Thyroid gland (tissue), 4 donors: ENCODE results near the gene LHFPL2. TPM values are rescaled to one million over a fixed set of nuclear protein-coding genes. Genes with fewer than 3 reads are reported as not detected.

Source experiments
- DNase-seq, 2 donors: peaks; one replicate each; pipeline ENCODE4 v3.0.0-alpha.2; 2019
- H3K27ac ChIP-seq, 3 donors: fragments of 200-600 bp; sonication (generic); 1 replicate in 2 of 3; 2 replicates in 1 of 3; pipeline ENCODE4 v1.5.1; 2016 to 2019; ENCODE audit warnings: mild to moderate bottlenecking in 1 of 3, moderate library complexity in 1 of 3
- H3K27me3 ChIP-seq: fragments of 200-600 bp; sonication (generic); one replicate; pipeline ENCODE4 v1.5.1; 2019
- H3K36me3 ChIP-seq, 2 donors: fragments of 200-600 bp; sonication (generic); one replicate each; pipeline ENCODE4 v1.5.1; 2016 to 2019
- H3K4me1 ChIP-seq, 2 donors: fragments of 200-600 bp; sonication (generic); one replicate each; pipeline ENCODE4 v1.5.1; 2017 to 2019
- H3K4me3 ChIP-seq, 3 donors: fragments of 200-600 bp; sonication (generic); replicated peaks in 1 of 3; 1 replicate in 2 of 3; 2 replicates in 1 of 3; pipeline ENCODE4 v1.5.1; 2016; ENCODE audit warnings: mild to moderate bottlenecking in 1 of 3
- H3K9me3 ChIP-seq: fragments of 200-600 bp; sonication (generic); one replicate; pipeline ENCODE4 v1.5.1; 2017
- CTCF ChIP-seq, 6 experiments: fragments of 200-600 bp in 3 of 6; fragments of 450-650 bp in 3 of 6; sonication (generic) in 3 of 6; IDR thresholded peaks; one replicate each; pipeline ENCODE4 v1.5.1; 2016 to 2019; ENCODE audit warnings: antibody characterized with exemption in 6 of 6, mild to moderate bottlenecking in 2 of 6, inconsistent platforms in 1 of 6, moderate library complexity in 1 of 6
- POLR2A ChIP-seq, 2 donors: fragments of 450-650 bp; IDR thresholded peaks; one replicate each; pipeline ENCODE4 v1.6.1; 2017; ENCODE audit warnings: antibody characterized with exemption in 2 of 2, mild to moderate bottlenecking in 2 of 2, moderate library complexity in 1 of 2
- WGBS, 2 donors: methylation state at CpG; one replicate each; pipeline ENCODE4 v1.1.5; 2017; 5-methylcytosine and 5-hydroxymethylcytosine counted together
- intact Hi-C: fragments of 100-400 bp; cut with DNase I; formaldehyde crosslinking; loops from one replicate; pipeline ENCODE4 v1.15.1; 2023
- total RNA-seq, 4 donors: library from RNA; depleted of rRNA; stranded (reverse); fragments of >200 nt; gene quantifications; one replicate each; pipeline ENCODE4 v1.2.3, GENCODE V29; 2016

The LHFPL2 gene
- total RNA-seq, 4 donors from 2014 or later, result 17.6 to 25.7 (median 23.7) TPM

- no peaks in the 10 kb centered on the region for H3K27me3 ChIP-seq
- no peak overlapping the region for H3K27ac ChIP-seq
- H3K9me3 ChIP-seq, result no peaks in the 10 kb centered on the region
- WGBS, 2 donors, result 96 to 100% methylated on average over 1 of the region's 1 CpG
- TF ChIP-seq CTCF (IDR thresholded peaks at IDR 0.05) (no peak), POLR2A (IDR thresholded peaks at IDR 0.05) (no peak)
- peaks cover 29 to 66% of the 10 kb centered on the region in 2 donors for H3K4me1 ChIP-seq
- no peak overlapping the region for H3K4me3 ChIP-seq
- H3K36me3 ChIP-seq, result no peaks in the 10 kb centered on the region
- no peak for DNase-seq
- intact Hi-C loops, result no loop called here
Observed at GRCh38 chr5:78642701-78643100, 5.9 kb downstream of the LHFPL2 start.

GRCh38 chr5:78640662-78641474, 7.7 kb downstream of the LHFPL2 start:
- 89 to 95% methylated on average over 3 of the region's 3 CpGs for WGBS, 2 donors
- H3K36me3 ChIP-seq, result no peaks in the 10 kb centered on the region
- peaks cover 29 to 61% of the 10 kb centered on the region in 2 donors for H3K4me1 ChIP-seq
- no peak for DNase-seq
- intact Hi-C loops, result no loop called here
- no peak overlapping the region for H3K4me3 ChIP-seq
- H3K9me3 ChIP-seq, result no peaks in the 10 kb centered on the region
- TF ChIP-seq POLR2A (IDR thresholded peaks at IDR 0.05) (no peak), CTCF (IDR thresholded peaks at IDR 0.05) (no peak)
- no peak overlapping the region for H3K27ac ChIP-seq
- H3K27me3 ChIP-seq, result no peaks in the 10 kb centered on the region

- Histone ChIP-seq H3K27ac (peak overlapping the region; percentile 21 to 34 (median 26)), H3K4me1 (peaks cover 28 to 53% of the 10 kb centered on the region in 2 donors), H3K36me3 (no peaks in the 10 kb centered on the region), H3K27me3 (no peaks in the 10 kb centered on the region), H3K9me3 (no peaks in the 10 kb centered on the region), H3K4me3 (no peak overlapping the region)
- TF ChIP-seq CTCF (IDR thresholded peaks at IDR 0.05) (no peak), POLR2A (IDR thresholded peaks at IDR 0.05) (no peak)
- WGBS, 2 donors, result 33 to 40% methylated on average over 2 of the region's 2 CpGs
- no peak for DNase-seq
- intact Hi-C loops, result no loop called here
Observed at GRCh38 chr5:78639791-78640190, 8.8 kb downstream of the LHFPL2 start.

- Histone ChIP-seq H3K4me3 (no peak overlapping the region), H3K9me3 (no peaks in the 10 kb centered on the region), H3K36me3 (no peaks in the 10 kb centered on the region), H3K27me3 (no peaks in the 10 kb centered on the region), H3K27ac (peak overlapping the region; percentile 34 to 69 (median 50)), H3K4me1 (peaks cover 25 to 54% of the 10 kb centered on the region in 2 donors)
- no peak for DNase-seq
- intact Hi-C loops, result no loop called here
- 72 to 80% methylated on average over 4 of the region's 4 CpGs for WGBS, 2 donors
- no peak for TF ChIP-seq POLR2A (IDR thresholded peaks at IDR 0.05)
- no peak for TF ChIP-seq CTCF (IDR thresholded peaks at IDR 0.05)
Observed at GRCh38 chr5:78638973-78639669, 9.5 kb downstream of the LHFPL2 start.

GRCh38 chr5:78638423-78638822, 10.1 kb downstream of the LHFPL2 start:
- Histone ChIP-seq H3K4me3 (no peak overlapping the region), H3K9me3 (no peaks in the 10 kb centered on the region), H3K4me1 (peaks cover 25 to 56% of the 10 kb centered on the region in 2 donors), H3K27ac (peak overlapping the region; percentile 34 to 69 (median 50)), H3K27me3 (no peaks in the 10 kb centered on the region), H3K36me3 (no peaks in the 10 kb centered on the region)
- intact Hi-C loops, result no loop called here
- 16 to 33% methylated on average over 10 of the region's 10 CpGs for WGBS, 2 donors
- peak; percentile 88 for DNase-seq
- no peak for TF ChIP-seq POLR2A (IDR thresholded peaks at IDR 0.05)
- no peak for TF ChIP-seq CTCF (IDR thresholded peaks at IDR 0.05)
